GM12892 (cell line): Measurements from ENCODE around the gene CPSF3.

Experiments used
- POLR2A ChIP-seq: IDR thresholded peaks from 2 replicates; pipeline ENCODE4 v1.6.1; 2011; ENCODE audit warnings: low read depth, low read length, control low read depth
- POLR2AphosphoS5 ChIP-seq: IDR thresholded peaks from 2 replicates; pipeline ENCODE4 v1.6.1; 2011; ENCODE audit warnings: low read depth, low read length, control low read depth
- TAF1 ChIP-seq: IDR thresholded peaks from 2 replicates; pipeline ENCODE4 v1.6.1; 2011; ENCODE audit warnings: low read depth, mild to moderate bottlenecking, control low read depth, low read length, borderline replicate concordance

DNA sequence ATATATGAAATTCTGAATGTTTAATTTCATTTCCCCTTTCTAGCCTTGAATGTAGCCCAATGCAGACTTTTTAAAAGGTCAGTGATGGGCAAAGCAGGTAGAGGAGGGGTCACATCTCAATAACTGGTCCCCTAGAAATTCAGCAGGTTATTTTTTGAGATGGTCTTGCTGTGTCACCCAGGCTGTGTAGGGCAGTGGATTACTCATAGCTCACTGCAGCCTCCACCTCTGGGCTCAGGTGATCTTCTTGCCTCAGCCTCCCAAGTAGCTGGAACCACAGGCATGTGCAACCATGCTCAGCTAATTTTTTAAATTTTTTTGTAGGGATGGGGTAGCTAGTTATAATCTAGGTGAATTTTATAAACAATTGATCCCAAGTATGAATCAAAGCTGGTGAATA lies 59.7 kb downstream of the CPSF3 start:
- TF ChIP-seq TAF1 (no peak), POLR2A (no peak), POLR2AphosphoS5 (no peak)
